GM18505 (cell line): ENCODE measurements around the gene FOXS1.

Experiments
- ATAC-seq: cut with Tn5 transposase; IDR thresholded peaks from one replicate; pipeline ENCODE4 v1.9.1; 2021; ENCODE audit not compliant: unreplicated experiment
- POLR2A ChIP-seq: IDR thresholded peaks from 4 replicates; pipeline ENCODE4 v1.6.1; 2011; ENCODE audit warnings: borderline replicate concordance; ENCODE audit not compliant: insufficient read depth, insufficient read length; ENCODE audit errors: extremely low read depth

FOXS1 gene

GRCh38 chr20:31856516-31856915 lies 11.1 kb upstream of the FOXS1 start:
- no peak for ATAC-seq
- no peak for TF ChIP-seq POLR2A

GRCh38 chr20:31853481-31853880 lies 8.1 kb upstream of the FOXS1 start:
- ATAC-seq, result no peak
- TF ChIP-seq POLR2A, result no peak

GRCh38 chr20:31851240-31851955 lies 6.0 kb upstream of the FOXS1 start:
- no peak for ATAC-seq
- no peak for TF ChIP-seq POLR2A

GRCh38 chr20:31849306-31849930 lies 4.0 kb upstream of the FOXS1 start:
- no peak for ATAC-seq
- no peak for TF ChIP-seq POLR2A

GRCh38 chr20:31848088-31848999 lies 2.9 kb upstream of the FOXS1 start:
- TF ChIP-seq POLR2A, result no peak
- no peak for ATAC-seq

- no peak for ATAC-seq
- no peak for TF ChIP-seq POLR2A
These were observed 1.4 kb upstream of the FOXS1 start for GRCh38 chr20:31846793-31847138.

- no peak for TF ChIP-seq POLR2A
- no peak for ATAC-seq
These were observed 586 bp downstream of the FOXS1 start for GRCh38 chr20:31844737-31845299.

- TF ChIP-seq POLR2A, result no peak
- no peak for ATAC-seq
These were observed 1.5 kb downstream of the FOXS1 start for GRCh38 chr20:31843881-31844280.

- no peak for TF ChIP-seq POLR2A
- ATAC-seq, result no peak
These were observed 2.1 kb downstream of the FOXS1 start for GRCh38 chr20:31843288-31843687.

GRCh38 chr20:31842471-31843157 lies 2.8 kb downstream of the FOXS1 start:
- no peak for TF ChIP-seq POLR2A
- no peak for ATAC-seq

GRCh38 chr20:31841928-31842327 lies 3.5 kb downstream of the FOXS1 start:
- no peak for ATAC-seq

GRCh38 chr20:31840906-31841816 lies 4.2 kb downstream of the FOXS1 start:
- ATAC-seq, result no peak
- no peak for TF ChIP-seq POLR2A

More at GRCh38 chr20:31841928-31842327, 3.5 kb downstream of the FOXS1 start:
- no peak for TF ChIP-seq POLR2A

- no peak for ATAC-seq
- TF ChIP-seq POLR2A, result no peak
These were observed 5.5 kb downstream of the FOXS1 start for GRCh38 chr20:31839782-31840487.
